HG03460 (cell line): ENCODE data around the gene SETD1A.

Experiments used
- ATAC-seq: cut with Tn5 transposase; IDR thresholded peaks from one replicate; pipeline ENCODE4 v1.9.1; 2021; ENCODE audit not compliant: unreplicated experiment

The SETD1A gene

DNA sequence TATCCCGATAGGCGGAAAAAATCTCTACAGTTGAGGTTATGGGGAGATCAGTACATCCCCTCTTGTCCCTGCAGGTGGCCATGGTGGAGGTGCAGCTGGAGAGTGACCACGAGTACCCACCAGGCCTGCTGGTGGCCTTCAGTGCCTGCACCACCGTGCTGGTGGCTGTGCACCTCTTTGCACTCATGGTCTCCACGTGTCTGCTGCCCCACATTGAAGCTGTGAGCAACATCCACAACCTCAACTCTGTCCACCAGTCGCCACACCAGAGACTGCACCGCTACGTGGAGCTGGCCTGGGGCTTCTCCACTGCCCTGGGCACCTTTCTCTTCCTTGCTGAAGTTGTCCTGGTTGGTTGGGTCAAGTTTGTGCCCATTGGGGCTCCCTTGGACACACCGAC is 4.4 kb upstream of the SETD1A start:
- no peak for ATAC-seq

- ATAC-seq: no peak
Observed at GRCh38 chr16:30953511-30954124, 3.9 kb upstream of the SETD1A start.

DNA sequence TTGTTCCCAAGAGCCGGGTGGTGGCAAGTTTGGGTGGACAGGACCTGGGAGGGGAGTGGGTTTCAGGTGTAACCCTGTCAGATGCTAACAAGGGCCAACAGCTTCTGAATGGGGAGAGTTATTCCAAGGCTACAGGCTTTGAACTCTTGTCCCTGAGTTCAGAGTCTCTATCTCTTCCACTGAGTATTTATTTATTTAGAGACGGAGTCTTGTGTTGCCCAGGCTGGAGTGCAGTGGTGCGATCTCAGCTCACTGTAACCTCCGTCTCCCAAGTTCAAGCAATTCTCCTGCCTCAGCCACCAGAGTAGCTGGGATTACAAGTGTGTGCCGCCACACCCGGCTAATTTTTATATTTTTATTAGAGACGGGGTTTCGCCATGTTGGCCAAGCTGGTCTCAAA is 2.6 kb upstream of the SETD1A start:
- no peak for ATAC-seq

DNA sequence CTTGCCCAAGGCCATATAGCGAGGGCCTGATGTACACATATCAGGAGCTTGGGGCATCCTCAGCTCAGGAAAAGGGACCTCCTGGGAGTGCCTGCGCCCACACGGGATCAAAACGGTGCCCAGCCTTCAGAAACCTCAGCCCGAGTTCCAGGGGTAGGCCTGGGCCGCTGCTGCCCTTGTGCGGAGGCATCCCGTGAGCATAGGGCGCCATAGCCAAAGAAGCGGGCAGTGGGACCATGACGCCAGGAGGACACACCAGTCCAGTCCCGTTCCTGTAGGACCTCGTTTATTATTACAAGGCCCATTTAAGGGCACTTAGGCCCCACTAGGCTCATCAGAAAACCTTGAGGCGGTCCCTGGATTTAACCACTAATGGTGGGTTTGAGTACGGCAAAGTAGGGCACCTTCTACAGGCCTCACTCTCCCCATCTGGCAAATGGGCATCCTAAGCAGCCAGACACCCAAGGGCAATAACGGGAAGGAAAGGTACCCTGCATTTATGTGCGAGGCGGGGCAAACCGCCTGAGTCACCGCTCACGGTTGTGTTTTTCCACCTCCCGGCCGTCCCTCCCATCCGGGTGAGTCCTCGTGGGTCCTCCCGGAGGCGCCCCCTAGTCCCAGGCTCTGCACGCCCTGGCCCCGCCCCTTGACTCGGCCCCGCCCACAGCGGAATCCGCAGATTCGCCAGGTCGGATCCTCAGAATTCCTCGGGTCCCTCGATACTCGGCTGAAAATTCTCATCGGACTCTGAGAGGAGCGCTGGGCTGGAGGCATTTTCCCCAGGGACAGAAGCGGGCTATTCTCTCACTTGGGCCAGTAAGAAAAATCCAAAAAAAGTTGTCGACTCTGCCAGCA is 726 bp upstream of the SETD1A start:
- peak; percentile 47 for ATAC-seq

- ATAC-seq: peak; percentile 32
Observed at GRCh38 chr16:30958175-30959079, 873 bp downstream of the SETD1A start.

GRCh38 chr16:30961384-30961783 is 3.8 kb downstream of the SETD1A start:
- no peak for ATAC-seq

DNA sequence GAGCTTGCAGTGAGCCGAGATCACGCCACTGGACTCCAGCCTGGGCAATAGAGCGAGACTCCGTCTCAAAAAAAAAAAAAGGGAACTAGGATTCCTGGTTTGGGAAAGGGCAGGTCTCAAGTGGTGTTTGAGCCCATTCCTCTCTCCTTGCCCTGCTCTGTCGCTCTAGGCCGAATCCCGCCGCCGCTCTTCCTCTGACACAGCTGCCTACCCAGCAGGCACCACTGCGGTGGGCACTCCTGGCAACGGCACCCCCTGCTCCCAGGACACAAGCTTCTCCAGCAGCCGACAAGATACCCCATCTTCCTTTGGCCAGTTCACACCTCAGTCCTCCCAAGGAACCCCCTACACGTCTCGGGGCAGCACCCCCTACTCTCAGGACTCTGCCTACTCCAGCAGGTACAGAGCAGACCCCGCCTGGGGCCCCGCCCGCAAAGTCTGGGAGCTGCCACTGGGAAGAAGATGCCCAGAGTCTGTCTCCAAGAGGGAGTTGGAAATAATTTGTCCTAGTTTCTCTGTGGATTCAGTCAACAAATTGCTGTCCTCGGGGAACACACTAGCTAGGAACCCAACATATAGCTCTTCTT is 6.5 kb downstream of the SETD1A start:
- no peak for ATAC-seq

- no peak for ATAC-seq
Observed at GRCh38 chr16:30964574-30965226, 7.1 kb downstream of the SETD1A start.

DNA sequence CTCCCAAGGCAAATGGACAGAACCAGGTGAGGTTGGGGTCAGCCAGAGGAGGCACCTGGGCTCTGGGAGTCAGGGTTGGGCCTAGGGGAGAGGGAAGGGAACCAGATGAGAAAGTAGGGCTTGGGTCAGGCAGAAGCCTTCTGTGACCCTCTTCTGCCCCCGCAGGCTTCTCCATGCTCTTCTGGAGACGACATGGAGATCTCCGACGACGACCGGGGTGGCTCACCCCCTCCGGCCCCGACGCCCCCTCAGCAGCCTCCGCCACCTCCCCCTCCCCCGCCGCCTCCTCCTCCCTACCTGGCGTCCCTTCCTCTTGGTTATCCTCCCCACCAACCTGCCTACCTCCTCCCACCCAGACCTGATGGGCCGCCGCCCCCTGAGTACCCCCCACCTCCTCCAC is 7.9 kb downstream of the SETD1A start:
- ATAC-seq: no peak

DNA sequence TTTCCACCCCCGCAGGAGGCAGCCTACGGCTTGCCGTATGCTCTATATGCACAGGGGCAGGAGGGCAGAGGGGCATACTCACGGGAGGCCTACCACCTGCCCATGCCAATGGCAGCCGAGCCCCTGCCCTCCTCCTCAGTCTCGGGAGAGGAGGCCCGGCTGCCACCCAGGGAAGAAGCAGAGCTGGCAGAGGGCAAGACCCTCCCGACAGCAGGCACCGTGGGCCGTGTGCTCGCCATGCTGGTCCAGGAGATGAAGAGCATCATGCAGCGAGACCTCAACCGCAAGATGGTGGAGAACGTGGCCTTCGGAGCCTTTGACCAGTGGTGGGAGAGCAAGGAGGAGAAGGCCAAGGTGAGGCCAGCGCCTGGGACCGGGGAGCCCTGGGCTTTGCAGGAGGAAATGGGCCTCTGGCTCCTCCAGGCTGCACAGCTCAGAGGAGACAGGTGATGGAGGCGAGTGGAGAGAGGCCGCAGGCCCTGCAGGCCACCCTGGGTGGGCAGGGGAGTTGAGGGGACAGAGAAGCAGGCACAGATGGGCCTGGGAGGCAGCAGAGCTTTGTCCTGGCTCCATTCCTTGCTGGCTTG is 8.6 kb downstream of the SETD1A start:
- no peak for ATAC-seq

DNA sequence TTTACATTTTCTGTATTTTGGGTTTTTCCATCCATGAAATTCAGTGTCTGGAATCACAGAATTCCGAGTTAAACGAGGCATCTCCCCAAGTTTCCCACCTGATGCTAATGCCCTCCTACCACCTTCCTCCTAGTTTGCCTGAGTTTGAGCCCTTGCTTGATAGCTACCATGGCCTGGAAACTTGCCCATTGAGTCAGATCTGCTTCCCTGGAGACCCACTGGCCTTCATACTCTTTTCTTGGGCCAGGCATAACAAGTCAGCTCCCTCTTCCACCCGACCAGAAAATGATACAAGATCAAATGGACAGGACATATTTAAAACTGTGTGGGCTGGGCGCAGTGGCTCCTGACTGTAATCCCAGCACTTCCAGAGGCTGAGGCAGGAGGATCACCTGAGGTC is 10.2 kb downstream of the SETD1A start:
- ATAC-seq: no peak

DNA sequence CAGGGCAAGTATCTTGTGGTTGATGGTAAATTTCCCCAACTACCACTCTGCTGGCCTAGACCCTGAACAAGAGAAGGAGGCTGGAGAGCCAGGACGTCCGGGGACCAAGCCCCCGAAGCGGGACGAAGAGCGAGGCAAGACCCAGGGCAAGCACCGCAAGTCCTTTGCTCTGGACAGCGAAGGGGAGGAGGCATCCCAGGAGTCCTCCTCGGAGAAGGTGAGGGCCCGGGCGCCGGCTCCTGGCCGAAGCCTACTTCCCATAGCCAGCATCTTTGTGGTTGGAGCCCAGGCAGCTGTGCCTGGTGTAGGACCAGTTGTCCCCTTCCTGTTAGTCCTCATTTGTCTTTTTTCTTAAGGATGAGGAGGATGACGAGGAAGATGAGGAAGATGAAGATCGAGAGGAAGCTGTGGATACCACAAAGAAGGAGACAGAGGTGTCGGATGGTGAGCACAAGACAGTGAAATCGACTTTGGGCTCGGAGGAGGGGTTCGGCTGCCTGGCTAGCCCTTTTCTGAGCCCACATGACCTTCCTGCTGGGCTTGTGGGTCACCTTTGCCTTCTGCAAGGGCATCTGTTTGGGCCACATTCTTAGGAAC is 11.8 kb downstream of the SETD1A start:
- ATAC-seq: no peak

GRCh38 chr16:30971298-30971697 is 13.7 kb downstream of the SETD1A start:
- no peak for ATAC-seq

- ATAC-seq: no peak
Observed at GRCh38 chr16:30972872-30973271, 15.3 kb downstream of the SETD1A start.

- no peak for ATAC-seq
Observed at GRCh38 chr16:30974348-30974747, 16.8 kb downstream of the SETD1A start.

- no peak for ATAC-seq
Observed at GRCh38 chr16:30976486-30976885, 18.9 kb downstream of the SETD1A start.

- no peak for ATAC-seq
Observed at GRCh38 chr16:30977502-30977901, 19.9 kb downstream of the SETD1A start.

DNA sequence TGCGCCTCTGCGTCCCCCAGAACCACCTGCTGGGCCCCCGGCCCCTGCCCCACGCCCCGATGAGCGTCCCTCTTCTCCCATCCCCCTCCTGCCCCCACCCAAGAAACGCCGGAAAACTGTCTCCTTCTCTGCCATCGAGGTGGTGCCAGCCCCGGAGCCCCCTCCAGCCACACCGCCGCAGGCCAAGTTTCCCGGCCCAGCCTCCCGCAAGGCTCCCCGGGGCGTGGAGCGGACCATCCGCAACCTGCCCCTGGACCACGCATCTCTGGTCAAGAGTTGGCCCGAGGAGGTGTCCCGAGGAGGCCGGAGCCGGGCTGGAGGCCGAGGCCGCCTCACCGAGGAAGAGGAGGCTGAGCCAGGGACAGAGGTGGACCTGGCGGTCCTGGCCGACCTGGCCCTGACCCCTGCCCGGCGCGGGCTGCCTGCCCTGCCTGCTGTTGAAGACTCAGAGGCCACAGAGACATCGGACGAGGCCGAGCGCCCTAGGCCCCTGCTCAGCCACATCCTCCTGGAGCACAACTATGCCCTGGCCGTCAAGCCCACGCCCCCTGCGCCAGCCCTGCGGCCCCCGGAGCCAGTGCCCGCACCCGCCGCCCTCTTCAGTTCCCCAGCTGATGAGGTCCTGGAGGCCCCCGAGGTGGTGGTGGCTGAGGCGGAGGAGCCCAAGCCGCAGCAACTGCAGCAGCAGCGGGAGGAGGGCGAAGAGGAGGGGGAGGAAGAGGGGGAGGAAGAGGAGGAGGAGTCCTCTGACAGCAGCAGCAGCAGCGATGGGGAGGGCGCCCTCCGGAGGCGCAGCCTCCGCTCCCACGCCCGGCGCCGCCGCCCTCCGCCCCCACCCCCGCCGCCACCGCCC is 21.8 kb downstream of the SETD1A start:
- ATAC-seq: no peak

DNA sequence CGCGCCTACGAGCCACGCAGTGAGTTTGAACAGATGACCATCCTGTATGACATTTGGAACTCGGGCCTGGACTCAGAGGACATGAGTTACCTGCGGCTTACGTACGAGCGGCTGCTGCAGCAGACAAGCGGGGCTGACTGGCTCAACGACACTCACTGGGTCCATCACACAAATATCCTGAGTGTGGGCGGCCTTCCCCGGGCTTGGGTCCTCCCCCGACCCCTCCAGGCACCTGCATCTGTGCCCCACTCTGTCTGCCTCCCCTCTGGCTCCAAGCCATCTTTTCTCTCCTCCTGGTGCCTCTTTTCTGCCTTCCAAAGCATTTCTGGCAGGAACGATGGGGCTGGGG is 22.4 kb downstream of the SETD1A start:
- ATAC-seq: no peak
